ENCODE measurements around the gene FOXM1.
"Not testable (repeated sequence)": the region's sequence is repeated elsewhere in the genome, so short reads cannot be mapped to it uniquely, and the experiment has no call there.

FOXM1 gene

GRCh38 chr12:2877953-2878732, 1.2 kb upstream of the FOXM1 start:
- Histone ChIP-seq H3F3A (ENCODE audit: control insufficient read depth, insufficient read depth) (peaks cover 3% of the 10 kb centered on the region; the same call in 1 of the 2 replicates), H3K79me2 (ENCODE audit: control insufficient read depth, low read length) (peaks cover 99% of the 10 kb centered on the region), H3K4me2 (ENCODE audit: low read length) (peak overlapping the region; percentile 75), H3K4me3 (ENCODE audit: low read length) (peak overlapping the region; percentile 90), H3K9me3 (ENCODE audit: control insufficient read depth, insufficient read depth, low read length) (no peaks in the 10 kb centered on the region), H3K9me2 (replicated peaks; ENCODE audit: control insufficient read depth, low read length) (no peaks in the 10 kb centered on the region), H3K27ac (ENCODE audit: low read depth, low read length) (peak overlapping the region; percentile 75), H3K36me3 (ENCODE audit: control insufficient read depth, low read length) (peaks cover 40% of the 10 kb centered on the region), H4K20me1 (ENCODE audit: control insufficient read depth, insufficient read depth, low read depth, low read length) (0 out of 2 replicates have a peak, but pooled peaks cover 4% of the 10 kb centered on the region), H3K4me1 (ENCODE audit: control insufficient read depth, low read length) (peaks cover 23% of the 10 kb centered on the region), H3K27me3 (ENCODE audit: control insufficient read depth, low read length) (no peaks in the 10 kb centered on the region)
- no peak for TF ChIP-seq EZH2phosphoT487 (IDR thresholded peaks at IDR 0.05; ENCODE audit: borderline replicate concordance, low read length)
- TF ChIP-seq, protein P1, sequence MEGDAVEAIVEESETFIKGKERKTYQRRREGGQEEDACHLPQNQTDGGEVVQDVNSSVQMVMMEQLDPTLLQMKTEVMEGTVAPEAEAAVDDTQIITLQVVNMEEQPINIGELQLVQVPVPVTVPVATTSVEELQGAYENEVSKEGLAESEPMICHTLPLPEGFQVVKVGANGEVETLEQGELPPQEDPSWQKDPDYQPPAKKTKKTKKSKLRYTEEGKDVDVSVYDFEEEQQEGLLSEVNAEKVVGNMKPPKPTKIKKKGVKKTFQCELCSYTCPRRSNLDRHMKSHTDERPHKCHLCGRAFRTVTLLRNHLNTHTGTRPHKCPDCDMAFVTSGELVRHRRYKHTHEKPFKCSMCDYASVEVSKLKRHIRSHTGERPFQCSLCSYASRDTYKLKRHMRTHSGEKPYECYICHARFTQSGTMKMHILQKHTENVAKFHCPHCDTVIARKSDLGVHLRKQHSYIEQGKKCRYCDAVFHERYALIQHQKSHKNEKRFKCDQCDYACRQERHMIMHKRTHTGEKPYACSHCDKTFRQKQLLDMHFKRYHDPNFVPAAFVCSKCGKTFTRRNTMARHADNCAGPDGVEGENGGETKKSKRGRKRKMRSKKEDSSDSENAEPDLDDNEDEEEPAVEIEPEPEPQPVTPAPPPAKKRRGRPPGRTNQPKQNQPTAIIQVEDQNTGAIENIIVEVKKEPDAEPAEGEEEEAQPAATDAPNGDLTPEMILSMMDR (IDR thresholded peaks at IDR 0.05; ENCODE audit: low read depth, low read length, poor library complexity, severe bottlenecking), result no peak

DNA sequence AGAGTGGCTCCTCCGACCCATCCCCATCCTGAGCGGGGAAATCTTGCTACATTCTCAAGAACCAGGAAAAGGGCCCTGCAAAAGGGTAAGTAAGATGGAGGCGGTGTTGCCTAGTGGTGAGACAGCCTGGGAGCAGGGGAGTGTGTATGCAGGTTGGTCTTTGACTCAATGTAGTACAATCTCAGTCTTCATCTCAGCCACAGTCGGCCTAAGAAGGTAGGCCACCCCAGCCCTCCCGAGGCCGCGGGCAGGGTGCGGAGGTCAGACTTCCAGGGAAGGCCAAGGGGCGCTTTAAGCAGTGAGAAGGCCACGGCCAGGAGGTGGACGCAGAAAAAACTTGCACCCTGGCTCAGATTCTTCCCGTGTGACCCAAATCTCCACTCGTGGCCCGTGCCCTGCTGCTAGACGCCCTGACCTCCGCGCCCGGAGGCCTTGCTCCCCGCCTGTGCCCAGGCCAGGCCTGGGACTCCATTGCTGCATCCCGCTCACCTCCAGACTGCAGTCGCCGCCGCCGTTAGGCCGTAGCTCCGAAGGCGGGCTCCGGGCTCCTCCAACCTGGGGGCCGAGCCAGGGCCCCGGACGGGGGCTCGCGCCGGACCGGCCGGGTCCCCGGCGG, 435 bp downstream of the FOXM1 start:
- Histone ChIP-seq H3F3A (ENCODE audit: control insufficient read depth, insufficient read depth) (peaks cover 3% of the 10 kb centered on the region; the same call in 1 of the 2 replicates), H3K79me2 (ENCODE audit: control insufficient read depth, low read length) (peaks cover 100% of the 10 kb centered on the region), H3K4me1 (ENCODE audit: control insufficient read depth, low read length) (peaks cover 23% of the 10 kb centered on the region), H3K27ac (ENCODE audit: low read depth, low read length) (peak overlapping the region; percentile 75), H3K4me3 (ENCODE audit: low read length) (peak overlapping the region; percentile 90), H3K9me2 (replicated peaks; ENCODE audit: control insufficient read depth, low read length) (no peaks in the 10 kb centered on the region), H4K20me1 (ENCODE audit: control insufficient read depth, insufficient read depth, low read depth, low read length) (0 out of 2 replicates have a peak, but pooled peaks cover 4% of the 10 kb centered on the region), H3K27me3 (ENCODE audit: control insufficient read depth, low read length) (no peaks in the 10 kb centered on the region), H3K9me3 (ENCODE audit: control insufficient read depth, insufficient read depth, low read length) (no peaks in the 10 kb centered on the region), H3K36me3 (ENCODE audit: control insufficient read depth, low read length) (peaks cover 55% of the 10 kb centered on the region), H3K4me2 (ENCODE audit: low read length) (peak overlapping the region; percentile 75)
- TF ChIP-seq EZH2phosphoT487 (IDR thresholded peaks at IDR 0.05; ENCODE audit: borderline replicate concordance, low read length), result no peak
- TF ChIP-seq, protein P1 (IDR thresholded peaks at IDR 0.05; ENCODE audit: low read depth, low read length, poor library complexity, severe bottlenecking), result peak; percentile 9

DNA sequence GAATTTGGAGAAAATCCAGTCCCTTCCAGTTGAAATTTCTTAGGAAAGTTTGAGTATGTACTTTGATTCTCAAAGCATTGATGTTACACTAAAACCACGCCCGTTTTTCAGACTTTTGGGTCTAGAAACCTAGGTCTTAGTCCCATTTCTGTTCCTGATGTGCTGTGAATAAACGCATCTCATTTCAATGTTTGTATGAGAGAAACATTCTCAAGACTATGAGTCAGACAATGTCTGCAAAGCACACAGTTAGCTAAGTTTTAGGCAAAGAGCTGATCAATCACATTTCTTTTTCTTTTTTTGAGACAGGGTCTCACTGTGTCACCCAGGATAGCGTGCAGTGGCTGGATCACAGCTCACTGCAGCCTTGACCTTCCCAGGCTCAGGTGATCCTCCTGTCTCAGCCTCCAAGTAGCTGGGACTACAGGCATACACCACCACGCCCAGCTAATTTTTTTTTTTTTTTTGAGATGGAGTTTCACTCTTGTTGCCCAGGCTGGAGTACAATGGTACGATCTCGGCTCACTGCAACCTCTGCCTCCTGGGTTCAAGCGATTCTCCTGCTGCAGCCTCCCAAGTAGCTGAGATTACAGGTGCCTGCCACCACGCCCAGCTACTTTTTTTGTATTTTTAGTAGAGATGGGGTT, 7.9 kb downstream of the FOXM1 start:
- not testable (repeated sequence) for H3K9me3 ChIP-seq (ENCODE audit: control insufficient read depth, insufficient read depth, low read length); H3K4me2 ChIP-seq (ENCODE audit: low read length); H3K27me3 ChIP-seq (ENCODE audit: control insufficient read depth, low read length); H3K4me3 ChIP-seq (ENCODE audit: low read length); H3K27ac ChIP-seq (ENCODE audit: low read depth, low read length); H3K4me1 ChIP-seq (ENCODE audit: control insufficient read depth, low read length); H3F3A ChIP-seq (ENCODE audit: control insufficient read depth, insufficient read depth); H3K9me2 ChIP-seq (replicated peaks; ENCODE audit: control insufficient read depth, low read length); H4K20me1 ChIP-seq (ENCODE audit: control insufficient read depth, insufficient read depth, low read depth, low read length)
- Histone ChIP-seq H3K36me3 (ENCODE audit: control insufficient read depth, low read length) (peaks cover 87% of the 10 kb centered on the region), H3K79me2 (ENCODE audit: control insufficient read depth, low read length) (peaks cover 33% of the 10 kb centered on the region)
